Embryonic facial prominence (tissue), 1 donor: ENCODE measurements around the gene GJA1.
"Not testable (repeated sequence)": the region's sequence is repeated elsewhere in the genome, so short reads cannot be mapped to it uniquely, and the experiment has no call there.

ENCODE experiments used
- DNase-seq: peaks from one replicate; pipeline ENCODE4 v3.0.0-alpha.2; 2016; ENCODE audit errors: extremely low spot score

Gene GJA1

DNA sequence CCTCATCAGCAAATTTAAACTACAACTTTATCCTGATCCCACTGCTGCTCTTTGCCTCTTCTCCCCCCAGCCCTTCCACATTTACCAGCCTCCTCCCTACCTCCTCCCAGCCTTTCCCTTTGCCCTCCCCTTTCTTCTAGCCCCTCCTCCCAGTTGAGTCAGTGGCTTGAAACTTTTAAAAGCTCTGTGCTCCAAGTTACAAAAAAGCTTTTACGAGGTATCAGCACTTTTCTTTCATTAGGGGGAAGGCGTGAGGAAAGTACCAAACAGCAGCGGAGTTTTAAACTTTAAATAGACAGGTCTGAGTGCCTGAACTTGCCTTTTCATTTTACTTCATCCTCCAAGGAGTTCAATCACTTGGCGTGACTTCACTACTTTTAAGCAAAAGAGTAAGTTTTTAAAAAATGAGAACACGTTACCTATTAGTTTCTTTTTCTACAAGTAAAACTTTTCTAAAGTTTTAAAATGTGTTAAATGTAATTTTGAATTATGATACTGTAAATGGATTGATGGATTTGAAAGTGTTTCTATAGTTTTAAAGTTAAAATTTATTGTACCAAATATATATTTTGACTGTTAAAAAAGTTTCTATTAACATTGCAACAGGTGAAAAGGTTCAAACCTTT is at the start of gene GJA1:
Gene GJA1, plus strand, starts transcription at position 203 of the 626 bp plus-strand sequence. CDS start 11,202 bp downstream, outside the sequence.
- peak; percentile 89 for DNase-seq

DNA sequence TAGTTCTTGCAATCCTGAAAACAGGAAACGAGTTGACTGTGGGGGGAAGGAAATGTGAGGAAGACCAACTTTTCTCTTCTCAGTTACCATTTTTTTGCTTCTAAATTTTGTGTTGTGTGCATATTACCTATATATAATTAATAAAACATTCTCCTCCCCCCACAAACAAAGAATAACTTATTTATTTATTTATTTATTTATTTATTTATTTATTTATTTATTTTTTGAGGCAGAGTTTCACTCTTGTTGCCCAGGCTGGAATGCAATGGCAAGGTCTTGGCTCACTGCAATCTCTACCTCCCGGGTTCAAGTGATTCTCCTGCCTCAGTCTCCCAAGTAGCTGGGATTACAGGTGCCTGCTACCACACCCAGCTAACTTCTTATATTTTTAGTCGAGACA is 48.9 kb upstream of the GJA1 start:
- DNase-seq: not testable (repeated sequence)

DNA sequence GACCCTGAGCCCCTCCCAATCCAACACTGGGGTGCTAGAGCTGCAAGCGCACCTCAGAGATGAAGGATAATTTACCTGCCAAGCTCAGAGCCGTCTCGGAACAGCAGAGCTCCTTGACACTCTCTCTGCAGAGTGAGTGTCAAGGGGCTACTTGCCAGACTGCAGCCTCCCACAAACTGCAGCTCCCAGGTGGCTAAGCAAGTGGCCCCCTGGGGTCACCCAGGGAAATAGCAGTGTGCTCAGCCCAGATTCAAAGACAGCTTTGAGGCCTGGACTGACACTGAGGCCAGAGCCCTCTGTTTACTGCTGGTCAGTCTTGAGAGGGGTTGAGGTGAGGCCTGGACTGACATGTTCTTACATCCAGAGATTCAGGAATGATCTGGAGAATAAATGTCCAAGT is 46.0 kb upstream of the GJA1 start:
- no peak for DNase-seq

DNA sequence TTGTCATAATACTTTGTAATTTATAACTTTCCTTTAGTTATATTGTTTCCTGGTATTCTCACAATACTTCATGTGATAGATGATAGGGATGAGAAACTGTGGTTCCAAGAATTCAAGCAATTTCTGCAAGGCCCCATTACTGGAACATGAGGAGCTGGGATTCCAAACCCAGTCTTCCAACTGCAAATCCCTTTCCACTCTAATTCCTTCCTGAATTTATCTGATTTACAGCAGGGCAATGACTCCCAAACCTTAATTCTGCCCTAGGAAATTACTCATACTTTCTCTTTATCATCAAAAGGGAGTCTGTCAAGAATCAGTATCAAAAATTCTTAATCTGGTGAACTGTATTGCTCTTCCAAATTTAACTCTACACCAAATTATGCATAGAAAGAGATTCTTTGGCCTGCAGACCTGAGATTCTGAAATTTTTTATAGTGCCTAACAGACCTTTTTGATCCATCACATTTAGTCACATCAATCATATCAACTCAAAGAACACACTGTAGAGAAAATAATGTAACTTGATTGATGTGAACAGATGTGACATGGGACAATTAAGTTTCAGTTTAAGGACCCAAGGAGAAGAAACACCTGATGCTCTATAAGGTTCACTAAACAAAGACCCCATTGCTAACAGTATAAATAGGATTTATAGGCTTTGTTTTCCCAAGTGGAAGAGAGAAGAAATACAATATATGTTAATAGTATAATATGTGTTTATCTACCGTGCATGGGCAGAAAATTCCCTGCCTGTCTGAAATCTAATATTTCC is 41.5 kb upstream of the GJA1 start:
- DNase-seq: no peak

DNA sequence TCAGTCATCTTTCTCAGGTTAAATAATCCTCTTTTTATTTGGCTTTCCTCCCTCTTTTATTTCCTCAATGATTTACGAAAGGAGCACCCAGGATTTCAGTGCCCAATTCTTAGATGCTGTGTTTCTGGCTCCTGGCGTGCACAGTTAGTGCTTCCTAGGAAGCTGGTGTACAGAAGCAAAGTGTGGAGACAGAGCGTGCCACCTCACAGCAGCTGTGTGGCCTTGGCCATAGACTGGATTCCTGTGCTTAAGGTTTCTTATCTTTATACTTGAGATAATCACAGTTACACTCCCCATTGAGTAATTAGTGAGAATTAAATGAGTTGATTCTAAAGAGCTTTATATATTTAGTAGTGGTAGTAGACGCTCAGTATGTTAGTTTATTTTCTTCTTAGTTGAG is 39.7 kb upstream of the GJA1 start:
- DNase-seq: no peak

DNA sequence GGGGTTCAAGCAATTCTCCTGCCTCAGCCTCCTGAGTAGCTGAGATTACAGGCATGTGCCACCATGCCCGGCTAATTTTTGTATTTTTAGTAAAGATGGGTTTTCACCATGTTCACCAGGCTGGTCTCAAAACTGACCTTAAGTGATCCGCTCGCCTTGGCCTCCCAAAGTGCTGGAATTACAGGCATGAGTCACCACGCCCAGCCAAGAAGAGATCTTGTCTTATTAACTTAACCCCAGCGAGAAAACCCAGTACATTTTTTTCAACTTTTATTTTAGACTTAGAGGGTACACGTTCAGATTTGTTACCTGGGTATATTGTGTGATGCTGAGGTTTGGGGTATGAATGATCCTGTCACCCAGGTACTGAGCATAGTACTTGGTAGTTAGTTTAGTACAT is 38.3 kb upstream of the GJA1 start:
- not testable (repeated sequence) for DNase-seq

DNA sequence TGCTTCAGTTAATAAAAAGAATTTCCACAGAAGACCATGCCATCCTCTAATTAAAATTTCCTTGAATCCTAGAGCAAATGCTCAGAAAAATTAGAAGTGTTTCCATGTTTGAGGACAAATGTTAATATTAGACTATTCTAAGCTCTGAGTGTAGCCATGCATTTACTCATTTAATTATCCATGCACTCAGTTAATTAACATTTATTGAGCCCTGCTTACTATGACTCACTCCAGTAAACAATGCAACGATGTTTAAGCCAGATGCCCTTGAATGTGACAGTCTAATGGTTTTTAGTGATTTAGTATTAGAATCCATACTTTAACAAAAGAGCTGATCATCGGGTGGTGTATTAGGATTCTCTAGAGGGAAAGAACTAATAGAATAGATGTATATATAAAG is 37.3 kb upstream of the GJA1 start:
- no peak for DNase-seq

DNA sequence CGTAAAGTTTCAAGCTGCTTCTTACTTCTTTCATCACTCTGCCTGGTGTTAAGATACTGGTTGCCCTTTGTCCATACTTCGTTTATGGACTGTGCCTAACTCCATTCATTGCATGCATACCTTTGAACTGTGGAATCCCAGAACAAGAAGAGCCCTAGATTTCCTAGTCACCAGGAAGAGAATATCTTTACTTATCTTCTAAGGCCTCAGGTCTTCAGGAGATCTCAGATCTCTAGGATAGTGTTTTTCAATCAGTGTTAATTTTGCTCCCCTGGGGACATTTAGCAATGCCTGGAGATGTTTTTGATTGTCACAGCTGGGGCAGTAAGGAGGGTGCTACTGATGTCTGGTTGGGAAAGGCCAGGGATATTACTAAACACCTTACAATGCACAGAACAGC is 35.5 kb upstream of the GJA1 start:
- DNase-seq: no peak

DNA sequence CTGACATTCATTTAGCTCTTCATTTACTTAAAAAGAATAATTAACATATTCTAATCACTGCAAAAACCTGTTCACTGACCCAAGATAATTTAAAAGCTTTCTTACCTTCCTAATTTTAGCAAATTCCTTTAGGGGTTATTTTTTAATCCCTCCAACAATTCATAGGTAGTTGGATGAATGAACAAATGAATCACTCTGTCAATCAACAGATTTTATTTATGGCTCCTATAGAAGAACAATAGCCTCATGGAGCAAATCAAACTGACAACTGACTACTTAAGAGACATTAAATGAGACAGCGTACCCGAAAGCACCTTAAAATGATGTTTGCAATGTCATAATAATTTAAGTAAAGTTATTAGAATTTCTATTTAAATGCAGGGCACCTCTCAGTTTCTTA is 31.5 kb upstream of the GJA1 start:
- DNase-seq: no peak

DNA sequence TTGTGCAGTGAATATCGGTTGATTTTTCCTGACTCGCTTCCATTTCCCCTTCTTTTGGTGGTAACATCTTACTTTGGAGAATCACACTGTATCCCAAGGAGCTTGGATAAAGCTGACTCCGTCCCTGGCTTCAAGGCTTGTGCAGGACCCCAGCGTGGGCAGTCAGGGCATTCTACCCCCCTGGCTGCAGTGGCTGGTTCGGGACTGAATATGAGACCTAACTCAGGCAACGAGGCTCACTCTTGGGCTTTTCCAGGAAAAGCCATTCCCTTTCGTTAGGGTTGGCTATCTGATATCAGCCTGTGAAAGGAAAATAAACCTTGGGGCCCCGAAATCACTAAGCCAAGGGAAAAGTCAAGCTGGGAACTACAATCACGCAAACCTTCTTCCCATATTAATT is 30.1 kb upstream of the GJA1 start:
- DNase-seq: no peak

DNA sequence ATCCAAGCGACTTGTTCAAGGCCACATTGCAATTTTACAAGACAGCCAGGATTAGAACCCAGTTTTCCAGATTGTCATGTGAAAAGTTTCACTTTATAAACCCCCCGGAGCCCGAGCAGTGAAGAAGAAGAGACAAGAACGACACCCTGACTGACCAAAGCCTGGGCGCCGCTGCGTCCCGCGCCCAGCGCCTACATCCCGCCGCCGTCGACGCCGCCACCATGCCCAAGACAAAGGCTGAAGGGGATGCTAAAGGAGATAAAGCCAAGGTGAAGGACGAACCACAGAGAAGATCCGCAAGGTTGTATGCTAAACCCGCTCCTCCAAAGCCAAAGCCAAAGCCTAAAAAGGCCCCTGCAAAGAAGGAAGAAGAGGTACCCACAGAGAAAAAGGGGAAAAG is 27.1 kb upstream of the GJA1 start:
- DNase-seq: no peak

DNA sequence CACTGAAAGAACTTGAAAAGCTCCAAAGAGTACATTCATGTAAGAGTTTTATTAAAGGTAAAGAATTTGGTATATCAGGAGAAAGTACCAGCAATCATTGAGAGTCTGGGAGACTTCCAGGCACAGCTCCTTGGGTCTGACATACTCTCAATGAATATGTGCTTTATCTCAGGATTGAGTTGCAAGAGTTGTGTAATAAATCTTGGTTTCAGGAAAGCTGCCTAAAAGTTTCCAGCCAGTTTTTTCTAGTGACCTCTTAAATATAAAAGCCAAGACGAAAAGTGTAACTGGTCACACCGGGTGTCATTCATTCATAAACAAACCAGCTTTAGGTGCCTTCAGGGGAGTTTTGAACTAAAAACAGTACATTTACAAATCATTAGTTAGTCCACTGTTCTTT is 21.6 kb upstream of the GJA1 start:
- no peak for DNase-seq

DNA sequence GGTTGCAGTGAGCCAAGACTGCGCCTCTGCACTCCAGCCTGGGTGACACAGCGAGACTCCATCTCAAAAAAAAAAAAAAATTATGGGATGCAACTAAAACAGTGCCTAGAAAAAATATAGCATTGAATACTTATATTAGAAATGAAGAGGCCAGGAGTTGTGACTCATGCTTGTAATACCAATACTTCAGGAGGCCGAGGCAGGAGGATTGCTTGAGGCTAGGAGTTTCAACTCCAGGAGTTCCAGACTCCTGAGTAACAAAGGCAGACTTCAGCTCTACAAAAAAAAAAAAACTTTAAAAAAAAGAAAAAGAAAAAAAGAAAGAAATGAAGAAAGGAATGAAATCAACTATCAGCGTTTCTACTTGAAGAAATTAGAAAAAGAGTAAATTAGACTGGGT is 17.1 kb upstream of the GJA1 start:
- no peak for DNase-seq

DNA sequence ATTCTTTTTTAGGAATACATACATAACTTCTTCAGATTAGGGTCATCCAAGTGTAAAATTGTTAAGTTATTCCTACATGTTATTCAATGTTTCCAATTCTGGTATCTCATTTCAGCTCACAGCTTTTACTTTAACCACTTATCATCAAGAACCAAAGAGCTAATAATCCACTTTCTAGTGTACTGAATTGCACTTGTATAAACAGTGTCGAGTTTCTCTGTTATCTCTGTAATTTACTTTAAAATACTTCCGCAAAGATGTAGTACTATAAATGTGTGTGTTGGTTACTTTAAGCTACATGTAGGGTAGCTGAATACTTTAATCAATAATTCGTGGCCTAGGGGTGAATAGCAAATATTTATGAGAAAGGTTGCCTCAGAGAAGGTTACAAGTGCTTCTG is 8.8 kb upstream of the GJA1 start:
- no peak for DNase-seq

DNA sequence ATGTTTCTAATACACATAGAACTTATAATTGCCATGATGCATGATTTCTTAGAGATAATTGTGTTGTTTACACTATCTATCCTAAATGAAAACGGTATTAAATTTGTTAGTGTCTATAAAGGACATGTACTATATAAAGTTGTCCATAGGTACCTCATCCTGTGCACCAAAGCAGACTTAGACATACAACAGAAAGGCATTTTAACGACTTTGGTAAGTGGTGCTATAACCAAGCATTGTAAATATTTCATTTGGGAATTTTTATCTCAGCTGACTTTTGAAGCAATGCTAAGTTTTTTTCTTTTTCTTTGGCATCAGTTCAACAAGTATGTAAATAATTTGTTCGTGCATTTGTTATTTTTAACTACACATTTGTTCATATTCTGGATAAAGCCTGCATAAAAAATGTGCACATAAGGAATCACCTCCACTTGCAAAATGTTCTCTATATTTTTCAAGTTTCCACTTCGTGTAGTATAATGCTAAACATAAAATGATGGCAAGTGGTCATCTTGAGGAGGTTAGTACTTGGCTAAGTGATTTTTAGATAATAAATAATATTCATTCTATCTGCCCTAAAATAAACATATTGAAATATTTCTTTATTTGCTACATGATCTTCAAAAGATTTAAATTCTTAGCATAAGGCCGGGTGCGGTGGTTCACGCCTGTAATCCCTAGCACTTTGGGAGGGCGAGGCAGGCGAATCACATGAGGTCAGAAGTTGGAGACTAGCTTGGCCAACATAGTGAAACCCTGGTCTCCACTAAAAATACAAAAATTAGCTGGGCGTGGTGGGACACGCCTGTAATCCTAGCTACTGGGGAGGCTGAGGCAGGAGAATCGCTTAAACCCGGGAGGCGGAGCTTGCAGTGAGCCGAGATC is 6.3 kb upstream of the GJA1 start:
- DNase-seq: no peak

DNA sequence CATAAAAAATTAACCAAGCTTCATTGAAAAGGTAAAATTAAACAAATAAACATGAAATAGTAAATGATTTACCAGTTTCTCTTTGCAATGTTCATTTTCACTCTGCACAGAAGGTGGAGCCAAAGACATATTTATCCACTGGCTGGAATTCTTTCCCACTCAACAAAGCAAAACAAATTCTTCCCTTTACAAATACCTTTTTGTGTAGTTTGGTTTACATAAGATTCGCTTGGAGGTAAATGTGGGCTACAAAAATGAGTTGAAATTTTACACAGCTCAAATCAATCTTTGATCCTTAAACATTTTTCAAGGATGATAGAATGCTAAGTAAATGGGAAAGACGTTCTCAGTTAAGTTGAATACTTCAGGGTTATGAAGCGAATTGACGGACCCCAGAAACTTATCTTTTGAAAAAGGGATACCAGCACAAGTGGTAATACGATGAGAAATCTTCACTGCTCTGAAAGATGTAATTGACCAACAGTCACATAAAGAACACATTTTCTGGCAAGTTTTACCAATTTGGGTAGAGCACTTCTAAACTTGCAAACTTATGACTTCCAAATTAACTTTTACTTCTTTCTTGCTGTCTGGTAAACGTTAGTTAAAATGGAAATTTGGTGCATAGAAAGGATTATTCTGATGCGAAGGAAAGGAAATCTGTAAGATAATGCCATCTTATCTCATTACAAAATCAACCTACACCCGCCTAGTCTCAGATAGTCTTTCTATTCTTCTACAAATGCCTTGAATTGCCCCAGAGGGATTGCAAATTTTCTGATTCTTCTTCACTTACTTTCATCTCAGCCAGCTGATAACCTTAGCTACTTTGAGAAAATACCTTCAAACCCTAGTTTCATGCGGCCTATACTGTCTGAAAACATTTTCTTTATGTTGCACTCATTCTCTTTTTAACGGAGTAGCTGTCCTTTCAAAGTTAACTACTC is 4.7 kb upstream of the GJA1 start:
- DNase-seq: peak; percentile 68

DNA sequence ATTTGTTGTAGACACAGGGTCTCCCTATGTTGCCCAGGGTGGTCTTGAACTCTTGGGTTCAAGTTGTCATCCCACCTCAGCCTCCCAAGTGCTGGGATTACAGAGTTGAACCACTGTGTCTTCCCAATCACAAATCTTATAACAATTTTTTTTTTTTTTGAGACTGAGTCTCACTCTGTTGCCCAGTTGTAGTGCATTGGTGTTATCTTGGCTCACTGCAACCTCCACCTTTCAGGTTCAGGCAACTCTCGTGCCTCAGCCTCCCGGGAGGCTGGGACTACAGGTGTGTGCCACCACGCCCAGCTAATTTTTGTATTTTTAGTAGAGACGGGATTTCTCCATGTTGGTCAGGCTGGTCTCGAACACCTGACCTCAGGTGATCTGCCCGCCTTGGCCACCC is 3.7 kb upstream of the GJA1 start:
- DNase-seq: not testable (repeated sequence)

DNA sequence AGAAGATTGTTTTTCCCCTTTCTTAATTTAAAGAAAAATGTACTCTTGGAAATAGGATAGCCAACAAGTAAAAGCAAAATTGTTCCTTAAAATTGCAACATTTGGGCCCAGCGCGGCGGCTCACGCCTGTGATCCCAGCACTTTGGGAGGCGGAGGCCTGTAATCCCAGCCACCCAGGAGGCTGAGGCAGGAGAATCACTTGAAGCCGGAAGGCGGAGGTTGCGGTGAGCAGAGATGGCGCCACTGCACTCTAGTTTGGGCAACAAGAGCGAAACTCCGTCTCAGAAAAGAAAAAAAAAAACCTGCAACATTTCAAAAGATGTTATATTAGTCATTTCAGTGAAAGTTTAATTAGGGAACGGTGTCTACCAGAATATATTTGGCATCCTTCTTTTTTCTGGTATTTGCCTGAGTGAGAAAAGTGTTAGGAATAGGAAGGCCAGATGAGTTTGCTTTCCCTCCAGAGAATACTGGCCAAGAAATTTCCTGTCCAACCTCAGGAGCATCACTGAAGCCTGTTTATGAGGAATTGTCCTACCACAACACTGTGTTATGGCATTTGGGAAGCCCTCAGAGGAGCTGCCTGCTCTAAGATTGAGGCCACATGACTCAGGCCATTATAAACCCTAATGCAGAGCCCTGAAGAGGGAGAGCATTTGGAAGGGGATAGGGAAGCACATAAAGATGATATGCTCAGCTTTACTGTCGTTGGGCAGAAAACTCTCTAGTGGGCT is 1.2 kb upstream of the GJA1 start:
- no peak for DNase-seq

DNA sequence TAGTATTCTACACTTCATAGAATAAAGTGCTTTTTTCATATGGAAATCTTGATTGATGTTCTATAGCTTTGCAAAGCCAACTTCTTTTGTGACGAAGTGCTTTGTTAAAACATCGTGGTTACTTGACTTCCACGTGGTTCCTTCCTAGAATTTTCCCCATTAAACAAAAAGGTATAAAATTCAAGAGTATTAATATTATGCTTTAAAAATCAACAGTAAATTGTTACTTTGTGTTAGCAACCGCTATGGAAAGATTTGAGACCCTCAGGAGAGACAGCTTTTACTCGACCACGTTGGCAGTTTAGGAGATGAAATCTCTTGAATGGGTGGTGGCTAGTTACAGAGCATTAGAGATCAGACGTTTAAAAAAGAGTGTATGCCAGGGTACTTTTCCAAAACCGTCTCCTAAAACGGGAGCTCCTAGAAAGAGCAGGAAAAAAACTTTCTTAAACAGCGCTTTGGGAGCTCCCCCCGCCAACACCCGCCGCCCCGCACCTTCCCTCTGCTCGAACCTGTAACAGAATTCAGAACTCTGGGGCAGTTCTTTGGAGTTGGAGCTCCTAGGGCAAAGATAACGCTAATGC is 920 bp downstream of the GJA1 start:
- DNase-seq: no peak
